ENCODE data around the gene TTL. TPM values are rescaled to one million over a fixed set of nuclear protein-coding genes. Genes with fewer than 3 reads are reported as not detected.

TTL gene
- total and polyA plus RNA-seq, 2 of the 13 experiments (the other 11 are each of a cell fraction or from before 2014, with no cell fraction given) = 19.0 to 59.8 TPM

GRCh38 chr2:112583497-112584133, 101.7 kb downstream of the TTL start (continued):
- TF ChIP-seq TIGD3 (CRISPR knock-in tag; IDR thresholded peaks at IDR 0.05; ENCODE audit: borderline replicate concordance) (0 out of 2 replicates have a peak, but pooled peaks have one; percentile 63), DR1 (CRISPR knock-in tag; IDR thresholded peaks at IDR 0.05) (no peak), DNMT1 (CRISPR knock-in tag; IDR thresholded peaks at IDR 0.05) (no peak; the same call in 1 of the 2 replicates), MYPOP (CRISPR knock-in tag; IDR thresholded peaks at IDR 0.05) (no peak), SAP130 (CRISPR knock-in tag; IDR thresholded peaks at IDR 0.05; ENCODE audit: low read depth) (peak; percentile 17; the same call in 1 of the 2 replicates), KMT2B (CRISPR knock-in tag; IDR thresholded peaks at IDR 0.05) (no peak), CEBPB (IDR thresholded peaks at IDR 0.05; ENCODE audit: borderline replicate concordance, low read depth, low read length) (no peak), ZFAT (CRISPR knock-in tag; conservative IDR thresholded peaks at IDR 0.05) (no peak), ZBTB3 (CRISPR knock-in tag; IDR thresholded peaks at IDR 0.05; ENCODE audit: borderline replicate concordance, low read depth) (0 out of 2 replicates have a peak, but pooled peaks have one; percentile 4), POLR2AphosphoS5 (IDR thresholded peaks at IDR 0.05; ENCODE audit: low read depth, low read length) (peak; percentile 52), ZNF614 (CRISPR knock-in tag; IDR thresholded peaks at IDR 0.05; ENCODE audit: borderline replicate concordance) (no peak), ELF3 (CRISPR knock-in tag; IDR thresholded peaks at IDR 0.05) (peak; percentile 47), NONO (IDR thresholded peaks at IDR 0.05) (no peak), NONO (CRISPR knock-in tag; conservative IDR thresholded peaks at IDR 0.05) (no peak), MEIS1 (CRISPR knock-in tag; IDR thresholded peaks at IDR 0.05; ENCODE audit: borderline replicate concordance) (0 out of 2 replicates have a peak, but pooled peaks have one; percentile 9), SPEN (CRISPR knock-in tag; IDR thresholded peaks at IDR 0.05; ENCODE audit: low read depth) (no peak), TMF1 (CRISPR knock-in tag; IDR thresholded peaks at IDR 0.05; ENCODE audit: low read depth) (0 out of 2 replicates have a peak, but pooled peaks have one; percentile 8), ZNF136 (CRISPR knock-in tag; IDR thresholded peaks at IDR 0.05; ENCODE audit: low read depth) (peak; percentile 15; the same call in 1 of the 2 replicates)
- TF ChIP-seq, protein P1, sequence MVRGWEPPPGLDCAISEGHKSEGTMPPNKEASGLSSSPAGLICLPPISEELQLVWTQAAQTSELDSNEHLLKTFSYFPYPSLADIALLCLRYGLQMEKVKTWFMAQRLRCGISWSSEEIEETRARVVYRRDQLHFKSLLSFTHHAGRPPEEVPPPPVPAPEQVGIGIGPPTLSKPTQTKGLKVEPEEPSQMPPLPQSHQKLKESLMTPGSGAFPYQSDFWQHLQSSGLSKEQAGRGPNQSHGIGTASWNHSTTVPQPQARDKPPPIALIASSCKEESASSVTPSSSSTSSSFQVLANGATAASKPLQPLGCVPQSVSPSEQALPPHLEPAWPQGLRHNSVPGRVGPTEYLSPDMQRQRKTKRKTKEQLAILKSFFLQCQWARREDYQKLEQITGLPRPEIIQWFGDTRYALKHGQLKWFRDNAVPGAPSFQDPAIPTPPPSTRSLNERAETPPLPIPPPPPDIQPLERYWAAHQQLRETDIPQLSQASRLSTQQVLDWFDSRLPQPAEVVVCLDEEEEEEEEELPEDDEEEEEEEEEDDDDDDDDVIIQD (CRISPR knock-in tag; IDR thresholded peaks at IDR 0.05; ENCODE audit: low read depth) = no peak
- TF ChIP-seq, protein P2, sequence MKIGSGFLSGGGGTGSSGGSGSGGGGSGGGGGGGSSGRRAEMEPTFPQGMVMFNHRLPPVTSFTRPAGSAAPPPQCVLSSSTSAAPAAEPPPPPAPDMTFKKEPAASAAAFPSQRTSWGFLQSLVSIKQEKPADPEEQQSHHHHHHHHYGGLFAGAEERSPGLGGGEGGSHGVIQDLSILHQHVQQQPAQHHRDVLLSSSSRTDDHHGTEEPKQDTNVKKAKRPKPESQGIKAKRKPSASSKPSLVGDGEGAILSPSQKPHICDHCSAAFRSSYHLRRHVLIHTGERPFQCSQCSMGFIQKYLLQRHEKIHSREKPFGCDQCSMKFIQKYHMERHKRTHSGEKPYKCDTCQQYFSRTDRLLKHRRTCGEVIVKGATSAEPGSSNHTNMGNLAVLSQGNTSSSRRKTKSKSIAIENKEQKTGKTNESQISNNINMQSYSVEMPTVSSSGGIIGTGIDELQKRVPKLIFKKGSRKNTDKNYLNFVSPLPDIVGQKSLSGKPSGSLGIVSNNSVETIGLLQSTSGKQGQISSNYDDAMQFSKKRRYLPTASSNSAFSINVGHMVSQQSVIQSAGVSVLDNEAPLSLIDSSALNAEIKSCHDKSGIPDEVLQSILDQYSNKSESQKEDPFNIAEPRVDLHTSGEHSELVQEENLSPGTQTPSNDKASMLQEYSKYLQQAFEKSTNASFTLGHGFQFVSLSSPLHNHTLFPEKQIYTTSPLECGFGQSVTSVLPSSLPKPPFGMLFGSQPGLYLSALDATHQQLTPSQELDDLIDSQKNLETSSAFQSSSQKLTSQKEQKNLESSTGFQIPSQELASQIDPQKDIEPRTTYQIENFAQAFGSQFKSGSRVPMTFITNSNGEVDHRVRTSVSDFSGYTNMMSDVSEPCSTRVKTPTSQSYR (CRISPR knock-in tag; IDR thresholded peaks at IDR 0.05; ENCODE audit: borderline replicate concordance) = no peak
- TF ChIP-seq, protein P3, sequence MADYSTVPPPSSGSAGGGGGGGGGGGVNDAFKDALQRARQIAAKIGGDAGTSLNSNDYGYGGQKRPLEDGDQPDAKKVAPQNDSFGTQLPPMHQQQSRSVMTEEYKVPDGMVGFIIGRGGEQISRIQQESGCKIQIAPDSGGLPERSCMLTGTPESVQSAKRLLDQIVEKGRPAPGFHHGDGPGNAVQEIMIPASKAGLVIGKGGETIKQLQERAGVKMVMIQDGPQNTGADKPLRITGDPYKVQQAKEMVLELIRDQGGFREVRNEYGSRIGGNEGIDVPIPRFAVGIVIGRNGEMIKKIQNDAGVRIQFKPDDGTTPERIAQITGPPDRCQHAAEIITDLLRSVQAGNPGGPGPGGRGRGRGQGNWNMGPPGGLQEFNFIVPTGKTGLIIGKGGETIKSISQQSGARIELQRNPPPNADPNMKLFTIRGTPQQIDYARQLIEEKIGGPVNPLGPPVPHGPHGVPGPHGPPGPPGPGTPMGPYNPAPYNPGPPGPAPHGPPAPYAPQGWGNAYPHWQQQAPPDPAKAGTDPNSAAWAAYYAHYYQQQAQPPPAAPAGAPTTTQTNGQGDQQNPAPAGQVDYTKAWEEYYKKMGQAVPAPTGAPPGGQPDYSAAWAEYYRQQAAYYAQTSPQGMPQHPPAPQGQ (CRISPR knock-in tag; IDR thresholded peaks at IDR 0.05; ENCODE audit: borderline replicate concordance) = 0 out of 2 replicates have a peak, but pooled peaks have one; percentile 18
